Uterus (tissue), 2 donors: Measurements from ENCODE around the gene RAB39A.

Experiments
- CTCF ChIP-seq, 4 experiments: fragments of 200-600 bp in 2 of 4; fragments of 450-650 bp in 2 of 4; sonication (generic) in 2 of 4; IDR thresholded peaks; one replicate each; pipeline ENCODE4 v1.5.1; 2016 to 2019; ENCODE audit warnings: antibody characterized with exemption in 4 of 4, mild to moderate bottlenecking in 2 of 4, moderate library complexity in 1 of 4
- POLR2A ChIP-seq, 2 donors: fragments of 450-650 bp; IDR thresholded peaks; one replicate each; pipeline ENCODE4 v1.6.1; 2016; ENCODE audit warnings: antibody characterized with exemption in 2 of 2, mild to moderate bottlenecking in 1 of 2, moderate library complexity in 1 of 2

GRCh38 chr11:107956543-107956942 is 28.3 kb downstream of the RAB39A start:
- no peak for TF ChIP-seq CTCF (IDR thresholded peaks at IDR 0.05)
- TF ChIP-seq POLR2A (IDR thresholded peaks at IDR 0.05) = no peak
